ENCODE measurements around the gene LILRB1.
A peak's percentile ranks its signal among the peaks of the same experiment; 100 is the strongest.
"Not testable (repeated sequence)": the region's sequence is repeated elsewhere in the genome, so short reads cannot be mapped to it uniquely, and the experiment has no call there.

LILRB1 gene

GRCh38 chr19:54630262-54630661, at the start of gene LILRB1:
LILRB1 (plus strand) TSS chr19:54630484; CDS start chr19:54631074, 590 bp downstream.
- not testable (repeated sequence) for H3K27me3 ChIP-seq (ENCODE audit: control insufficient read depth in 1 of 2, insufficient read depth in 2 of 2, low read length in 2 of 2); H3K36me3 ChIP-seq (ENCODE audit: control insufficient read depth in 2 of 2, insufficient read depth in 2 of 2, low read length in 2 of 2); H3K4me3 ChIP-seq (ENCODE audit: low read length in 2 of 2); H3K9ac ChIP-seq (ENCODE audit: low read length in 2 of 2); H3K4me1 ChIP-seq (ENCODE audit: control insufficient read depth, insufficient read depth, low read length); H3K9me3 ChIP-seq (ENCODE audit: control insufficient read depth in 2 of 2, low read length in 2 of 2); H3K27ac ChIP-seq (ENCODE audit: low read length)

GRCh38 chr19:54586397-54586796, 43.9 kb upstream of the LILRB1 start:
- no peak overlapping the region for H3K27ac ChIP-seq (ENCODE audit: low read length)
- no peaks in the 10 kb centered on the region for H3K4me1 ChIP-seq (ENCODE audit: control insufficient read depth, insufficient read depth, low read length)
- H3K9ac ChIP-seq (ENCODE audit: low read length in 2 of 2): no peak overlapping the region
- peaks cover 0 to 3% of the 10 kb centered on the region in 2 donors for H3K27me3 ChIP-seq (ENCODE audit: control insufficient read depth in 1 of 2, insufficient read depth in 2 of 2, low read length in 2 of 2)
- no peaks in the 10 kb centered on the region for H3K36me3 ChIP-seq (ENCODE audit: control insufficient read depth in 2 of 2, insufficient read depth in 2 of 2, low read length in 2 of 2)
- H3K4me3 ChIP-seq (ENCODE audit: low read length in 2 of 2): no peak overlapping the region
- peaks cover 3 to 8% of the 10 kb centered on the region in 2 donors for H3K9me3 ChIP-seq (ENCODE audit: control insufficient read depth in 2 of 2, low read length in 2 of 2)

DNA sequence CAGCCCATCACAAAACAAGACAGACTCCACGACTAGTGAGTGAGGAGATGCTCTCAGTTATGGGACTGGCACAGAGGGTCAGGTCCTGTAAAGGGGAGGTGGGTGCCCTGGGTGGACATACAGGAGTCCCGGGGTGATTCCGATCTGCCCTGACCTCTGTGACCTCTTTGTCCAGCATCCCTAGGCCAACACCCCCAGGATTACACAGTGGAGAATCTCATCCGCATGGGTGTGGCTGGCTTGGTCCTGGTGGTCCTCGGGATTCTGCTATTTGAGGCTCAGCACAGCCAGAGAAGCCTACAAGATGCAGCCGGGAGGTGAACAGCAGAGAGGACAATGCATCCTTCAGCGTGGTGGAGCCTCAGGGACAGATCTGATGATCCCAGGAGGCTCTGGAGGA, 43.3 kb upstream of the LILRB1 start:
- H3K4me3 ChIP-seq (ENCODE audit: low read length in 2 of 2): no peak overlapping the region
- peaks cover 0 to 3% of the 10 kb centered on the region in 2 donors for H3K27me3 ChIP-seq (ENCODE audit: control insufficient read depth in 1 of 2, insufficient read depth in 2 of 2, low read length in 2 of 2)
- no peaks in the 10 kb centered on the region for H3K36me3 ChIP-seq (ENCODE audit: control insufficient read depth in 2 of 2, insufficient read depth in 2 of 2, low read length in 2 of 2)
- H3K4me1 ChIP-seq (ENCODE audit: control insufficient read depth, insufficient read depth, low read length): no peaks in the 10 kb centered on the region
- no peak overlapping the region for H3K27ac ChIP-seq (ENCODE audit: low read length)
- H3K9me3 ChIP-seq (ENCODE audit: control insufficient read depth in 2 of 2, low read length in 2 of 2): peaks cover 3 to 8% of the 10 kb centered on the region in 2 donors
- no peak overlapping the region for H3K9ac ChIP-seq (ENCODE audit: low read length in 2 of 2)

- H3K27me3 ChIP-seq (ENCODE audit: control insufficient read depth in 1 of 2, insufficient read depth in 2 of 2, low read length in 2 of 2); H3K36me3 ChIP-seq (ENCODE audit: control insufficient read depth in 2 of 2, insufficient read depth in 2 of 2, low read length in 2 of 2); H3K9me3 ChIP-seq (ENCODE audit: control insufficient read depth in 2 of 2, low read length in 2 of 2); H3K27ac ChIP-seq (ENCODE audit: low read length); H3K9ac ChIP-seq (ENCODE audit: low read length in 2 of 2); H3K4me1 ChIP-seq (ENCODE audit: control insufficient read depth, insufficient read depth, low read length): not testable (repeated sequence)
- peak within 1 kb of the TSS in 1 of 2 donors; percentile 19 for H3K4me3 ChIP-seq (ENCODE audit: low read length in 2 of 2)
Measured at GRCh38 chr19:54593445-54593844, 36.8 kb upstream of the LILRB1 start, which contains the start of gene LILRA1. LILRA1 (plus strand) TSS chr19:54593632; CDS start chr19:54594245, 613 bp downstream.

DNA sequence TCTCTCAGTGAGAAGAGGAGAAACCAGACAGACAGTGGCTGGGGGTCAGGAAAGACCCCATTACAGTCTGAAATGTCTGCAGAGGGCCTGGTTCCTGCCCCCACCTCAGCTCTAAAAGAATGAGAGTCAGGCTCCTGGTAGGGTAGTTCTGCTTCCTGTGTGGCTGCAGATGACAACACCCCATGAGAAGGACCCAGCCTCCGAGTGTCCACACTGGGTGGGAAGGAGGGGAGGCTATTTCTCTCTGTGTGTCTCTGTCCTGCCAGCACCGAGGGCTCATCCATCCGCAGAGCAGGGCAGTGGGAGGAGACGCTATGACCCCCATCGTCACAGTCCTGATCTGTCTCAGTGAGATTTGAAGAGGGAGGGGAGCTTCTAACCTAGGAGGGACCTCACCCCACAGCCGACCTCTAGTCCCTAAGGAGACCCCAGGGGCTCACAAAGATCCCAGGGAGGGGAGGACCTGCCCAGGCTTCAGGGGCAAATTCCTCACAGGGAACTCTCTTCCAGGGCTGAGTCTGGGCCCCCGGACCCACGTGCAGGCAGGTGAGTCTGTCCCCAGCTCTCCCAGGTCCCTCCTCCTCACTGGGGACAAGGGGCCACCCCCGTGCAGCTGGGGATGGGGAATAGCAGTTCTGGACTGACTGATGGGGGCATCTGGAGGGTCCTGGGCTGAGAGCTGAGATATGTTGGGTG, 36.2 kb upstream of the LILRB1 start:
- not testable (repeated sequence) for H3K4me1 ChIP-seq (ENCODE audit: control insufficient read depth, insufficient read depth, low read length); H3K9me3 ChIP-seq (ENCODE audit: control insufficient read depth in 2 of 2, low read length in 2 of 2); H3K36me3 ChIP-seq (ENCODE audit: control insufficient read depth in 2 of 2, insufficient read depth in 2 of 2, low read length in 2 of 2); H3K9ac ChIP-seq (ENCODE audit: low read length in 2 of 2); H3K27me3 ChIP-seq (ENCODE audit: control insufficient read depth in 1 of 2, insufficient read depth in 2 of 2, low read length in 2 of 2); H3K27ac ChIP-seq (ENCODE audit: low read length); H3K4me3 ChIP-seq (ENCODE audit: low read length in 2 of 2)

DNA sequence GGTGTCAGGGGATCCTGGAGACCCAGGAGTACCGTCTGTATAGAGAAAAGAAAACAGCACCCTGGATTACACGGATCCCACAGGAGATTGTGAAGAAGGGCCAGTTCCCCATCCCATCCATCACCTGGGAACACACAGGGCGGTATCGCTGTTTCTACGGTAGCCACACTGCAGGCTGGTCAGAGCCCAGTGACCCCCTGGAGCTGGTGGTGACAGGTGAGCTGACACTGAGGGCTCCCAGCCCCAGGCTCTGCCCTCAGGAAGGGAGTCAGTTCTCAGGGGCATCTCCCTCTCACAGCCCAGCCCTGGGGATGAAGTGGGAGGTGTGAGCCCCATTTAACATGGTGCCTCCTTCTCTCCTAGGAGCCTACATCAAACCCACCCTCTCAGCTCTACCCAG, 35.5 kb upstream of the LILRB1 start:
- H3K9ac ChIP-seq (ENCODE audit: low read length in 2 of 2): no peak overlapping the region

DNA sequence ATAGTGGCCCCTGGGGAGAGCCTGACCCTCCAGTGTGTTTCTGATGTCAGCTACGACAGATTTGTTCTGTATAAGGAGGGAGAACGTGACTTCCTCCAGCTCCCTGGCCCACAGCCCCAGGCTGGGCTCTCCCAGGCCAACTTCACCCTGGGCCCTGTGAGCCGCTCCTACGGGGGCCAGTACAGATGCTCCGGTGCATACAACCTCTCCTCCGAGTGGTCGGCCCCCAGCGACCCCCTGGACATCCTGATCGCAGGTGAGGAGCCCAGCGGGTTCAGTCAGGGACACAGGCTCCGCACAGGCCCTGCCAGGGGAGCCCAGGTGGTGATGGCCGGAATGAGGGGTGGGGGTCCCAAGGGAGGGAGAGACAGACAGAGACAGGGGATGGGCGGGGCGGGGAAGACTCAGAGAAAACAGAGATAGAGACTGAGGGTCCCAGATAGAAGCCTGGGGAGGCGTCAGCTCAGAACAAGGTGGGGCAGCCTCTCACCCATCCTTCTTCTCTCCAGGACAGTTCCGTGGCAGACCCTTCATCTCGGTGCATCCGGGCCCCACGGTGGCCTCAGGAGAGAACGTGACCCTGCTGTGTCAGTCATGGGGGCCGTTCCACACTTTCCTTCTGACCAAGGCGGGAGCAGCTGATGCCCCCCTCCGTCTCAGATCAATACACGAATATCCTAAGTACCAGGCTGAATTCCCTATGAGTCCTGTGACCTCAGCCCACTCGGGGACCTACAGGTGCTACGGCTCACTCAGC, 34.4 kb upstream of the LILRB1 start:
- not testable (repeated sequence) for H3K4me3 ChIP-seq (ENCODE audit: low read length in 2 of 2); H3K27me3 ChIP-seq (ENCODE audit: control insufficient read depth in 1 of 2, insufficient read depth in 2 of 2, low read length in 2 of 2); H3K9me3 ChIP-seq (ENCODE audit: control insufficient read depth in 2 of 2, low read length in 2 of 2); H3K4me1 ChIP-seq (ENCODE audit: control insufficient read depth, insufficient read depth, low read length); H3K9ac ChIP-seq (ENCODE audit: low read length in 2 of 2); H3K36me3 ChIP-seq (ENCODE audit: control insufficient read depth in 2 of 2, insufficient read depth in 2 of 2, low read length in 2 of 2); H3K27ac ChIP-seq (ENCODE audit: low read length)

More for the DNA sequence above, 35.5 kb upstream of the LILRB1 start:
- no peaks in the 10 kb centered on the region for H3K4me1 ChIP-seq (ENCODE audit: control insufficient read depth, insufficient read depth, low read length)
- H3K27me3 ChIP-seq (ENCODE audit: control insufficient read depth in 1 of 2, insufficient read depth in 2 of 2, low read length in 2 of 2): no peaks in the 10 kb centered on the region
- H3K27ac ChIP-seq (ENCODE audit: low read length): no peak overlapping the region
- H3K9me3 ChIP-seq (ENCODE audit: control insufficient read depth in 2 of 2, low read length in 2 of 2): peaks cover 0 to 5% of the 10 kb centered on the region in 2 donors
- no peak overlapping the region for H3K4me3 ChIP-seq (ENCODE audit: low read length in 2 of 2)
- H3K36me3 ChIP-seq (ENCODE audit: control insufficient read depth in 2 of 2, insufficient read depth in 2 of 2, low read length in 2 of 2): no peaks in the 10 kb centered on the region

DNA sequence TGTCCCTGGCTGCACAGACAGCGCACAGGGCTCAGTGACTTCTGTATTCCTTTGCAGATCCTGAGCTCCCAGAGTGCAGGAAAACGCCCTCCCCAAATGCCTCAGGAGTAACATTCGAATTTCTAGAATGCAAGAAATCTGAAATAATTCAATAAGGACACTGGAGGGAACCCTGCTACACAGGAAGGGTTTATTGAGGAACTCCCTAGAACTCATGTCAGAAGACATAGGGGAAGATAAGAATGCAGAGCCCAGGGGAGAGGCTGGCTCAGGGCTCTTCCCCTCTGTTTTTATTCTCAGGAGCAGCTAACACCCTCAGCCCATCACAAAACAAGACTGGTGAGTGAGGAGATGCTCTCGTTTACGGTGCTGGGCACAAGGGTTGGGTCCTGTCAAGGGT, 30.1 kb upstream of the LILRB1 start:
- Histone ChIP-seq H3K27me3 (ENCODE audit: control insufficient read depth in 1 of 2, insufficient read depth in 2 of 2, low read length in 2 of 2) (no peaks in the 10 kb centered on the region), H3K36me3 (ENCODE audit: control insufficient read depth in 2 of 2, insufficient read depth in 2 of 2, low read length in 2 of 2) (no peaks in the 10 kb centered on the region), H3K27ac (ENCODE audit: low read length) (no peak overlapping the region), H3K4me3 (ENCODE audit: low read length in 2 of 2) (no peak overlapping the region), H3K4me1 (ENCODE audit: control insufficient read depth, insufficient read depth, low read length) (no peaks in the 10 kb centered on the region), H3K9me3 (ENCODE audit: control insufficient read depth in 2 of 2, low read length in 2 of 2) (no peaks in the 10 kb centered on the region), H3K9ac (ENCODE audit: low read length in 2 of 2) (no peak overlapping the region)

- H3K36me3 ChIP-seq (ENCODE audit: control insufficient read depth in 2 of 2, insufficient read depth in 2 of 2, low read length in 2 of 2): no peaks in the 10 kb centered on the region
- H3K27ac ChIP-seq (ENCODE audit: low read length): no peak overlapping the region
- H3K9ac ChIP-seq (ENCODE audit: low read length in 2 of 2): no peak overlapping the region
- no peaks in the 10 kb centered on the region for H3K4me1 ChIP-seq (ENCODE audit: control insufficient read depth, insufficient read depth, low read length)
- no peak overlapping the region for H3K4me3 ChIP-seq (ENCODE audit: low read length in 2 of 2)
- H3K9me3 ChIP-seq (ENCODE audit: control insufficient read depth in 2 of 2, low read length in 2 of 2): peaks cover 4 to 5% of the 10 kb centered on the region in 2 donors
- peaks cover 0 to 5% of the 10 kb centered on the region in 2 donors for H3K27me3 ChIP-seq (ENCODE audit: control insufficient read depth in 1 of 2, insufficient read depth in 2 of 2, low read length in 2 of 2)
Measured at GRCh38 chr19:54606230-54606629, 24.1 kb upstream of the LILRB1 start.

- no peaks in the 10 kb centered on the region for H3K36me3 ChIP-seq (ENCODE audit: control insufficient read depth in 2 of 2, insufficient read depth in 2 of 2, low read length in 2 of 2)
- no peak overlapping the region for H3K9ac ChIP-seq (ENCODE audit: low read length in 2 of 2)
- no peak overlapping the region for H3K27ac ChIP-seq (ENCODE audit: low read length)
- no peaks in the 10 kb centered on the region for H3K4me1 ChIP-seq (ENCODE audit: control insufficient read depth, insufficient read depth, low read length)
- peaks cover 0 to 5% of the 10 kb centered on the region in 2 donors for H3K27me3 ChIP-seq (ENCODE audit: control insufficient read depth in 1 of 2, insufficient read depth in 2 of 2, low read length in 2 of 2)
- H3K9me3 ChIP-seq (ENCODE audit: control insufficient read depth in 2 of 2, low read length in 2 of 2): peaks cover 5 to 7% of the 10 kb centered on the region in 2 donors
- H3K4me3 ChIP-seq (ENCODE audit: low read length in 2 of 2): no peak overlapping the region
Measured at GRCh38 chr19:54606891-54607784, 23.1 kb upstream of the LILRB1 start.
